H9 (cell line): ENCODE data around the gene DLG2. TPM values are rescaled to one million over a fixed set of nuclear protein-coding genes. Genes with fewer than 3 reads are reported as not detected.

Experiments used
- DNase-seq: peaks from one replicate; pipeline ENCODE4 v3.0.0-alpha.2; 2017
- H2AFZ ChIP-seq: one replicate; pipeline ENCODE4 v1.6.1; 2013; ENCODE audit warnings: mild to moderate bottlenecking, low read length, control low read depth, moderate library complexity
- H2AK5ac ChIP-seq: 2 replicates; pipeline ENCODE4 v1.6.1; 2013; ENCODE audit warnings: low read length, control low read depth, mixed read lengths; ENCODE audit not compliant: insufficient read length
- H2BK120ac ChIP-seq: one replicate; pipeline ENCODE4 v1.6.1; 2013; ENCODE audit warnings: low read depth, mild to moderate bottlenecking, low read length, control low read depth, inconsistent platforms; ENCODE audit not compliant: poor library complexity, severe bottlenecking
- H2BK12ac ChIP-seq: 2 replicates; pipeline ENCODE4 v1.6.1; 2013; ENCODE audit warnings: low read length, control low read depth, mixed read lengths, low read depth; ENCODE audit not compliant: insufficient read length
- H2BK15ac ChIP-seq: 2 replicates; pipeline ENCODE4 v1.6.1; 2013; ENCODE audit warnings: low read depth, low read length, control low read depth
- H2BK20ac ChIP-seq: one replicate; pipeline ENCODE4 v1.6.1; 2013; ENCODE audit warnings: low read depth, mild to moderate bottlenecking, low read length, control low read depth, inconsistent platforms; ENCODE audit not compliant: poor library complexity, severe bottlenecking
- H2BK5ac ChIP-seq: 2 replicates; pipeline ENCODE4 v1.6.1; 2013; ENCODE audit warnings: low read length, control low read depth, mixed read lengths; ENCODE audit not compliant: insufficient read length
- H3K14ac ChIP-seq: 2 replicates; pipeline ENCODE4 v1.6.1; 2013; ENCODE audit warnings: low read length, control low read depth; ENCODE audit not compliant: insufficient read depth
- H3K18ac ChIP-seq: 2 replicates; pipeline ENCODE4 v1.6.1; 2013; ENCODE audit warnings: low read depth, mild to moderate bottlenecking, mixed read lengths, low read length, control low read depth; ENCODE audit not compliant: insufficient read length
- H3K23ac ChIP-seq: 2 replicates; pipeline ENCODE4 v1.6.1; 2013; ENCODE audit warnings: low read length, control low read depth, mixed read lengths, low read depth; ENCODE audit not compliant: insufficient read length
- H3K23me2 ChIP-seq: 2 replicates; pipeline ENCODE4 v1.6.1; 2013; ENCODE audit warnings: low read depth, mild to moderate bottlenecking, mixed read lengths, low read length, control low read depth; ENCODE audit not compliant: insufficient read length, poor library complexity, severe bottlenecking
- H3K27ac ChIP-seq: 2 replicates; pipeline ENCODE4 v1.5.1; 2013; ENCODE audit warnings: low read length, control low read depth, mixed read lengths, low read depth; ENCODE audit not compliant: insufficient read length
- H3K27me3 ChIP-seq: 2 replicates; pipeline ENCODE4 v1.6.1; 2013; ENCODE audit warnings: low read length, control low read depth, inconsistent platforms; ENCODE audit not compliant: insufficient read depth
- H3K4ac ChIP-seq: 2 replicates; pipeline ENCODE4 v1.6.1; 2013; ENCODE audit warnings: low read depth, mild to moderate bottlenecking, control low read depth, inconsistent platforms, low read length, moderate library complexity
- H3K4me1 ChIP-seq: 2 replicates; pipeline ENCODE4 v1.6.1; 2013; ENCODE audit warnings: low read length, control low read depth, inconsistent platforms; ENCODE audit not compliant: insufficient read depth
- H3K4me2 ChIP-seq: 2 replicates; pipeline ENCODE4 v1.6.1; 2013; ENCODE audit warnings: low read length, control low read depth, mixed read lengths; ENCODE audit not compliant: insufficient read length, insufficient read depth
- H3K56ac ChIP-seq: 2 replicates; pipeline ENCODE4 v1.6.1; 2013; ENCODE audit warnings: low read depth, mild to moderate bottlenecking, mixed read lengths, low read length, control low read depth; ENCODE audit not compliant: insufficient read length
- H3K79me1 ChIP-seq: 2 replicates; pipeline ENCODE4 v1.6.1; 2013; ENCODE audit warnings: low read depth, mild to moderate bottlenecking, moderate library complexity, low read length, control low read depth, inconsistent platforms; ENCODE audit not compliant: insufficient read depth, poor library complexity, severe bottlenecking
- H3K79me2 ChIP-seq: 2 replicates; pipeline ENCODE4 v1.6.1; 2013; ENCODE audit warnings: low read length, control low read depth, inconsistent platforms; ENCODE audit not compliant: insufficient read depth
- H3K9ac ChIP-seq: 2 replicates; pipeline ENCODE4 v1.6.1; 2013; ENCODE audit warnings: low read length, control low read depth, mixed read lengths; ENCODE audit not compliant: insufficient read length; ENCODE audit errors: extremely low read depth
- H3K9me3 ChIP-seq: one replicate; pipeline ENCODE4 v1.6.1; 2013; ENCODE audit warnings: low read depth, low read length, inconsistent platforms; ENCODE audit not compliant: control insufficient read depth
- H3T11ph ChIP-seq: one replicate; pipeline ENCODE4 v1.6.1; 2013; ENCODE audit warnings: mild to moderate bottlenecking, low read length, control low read depth, inconsistent platforms
- H4K20me1 ChIP-seq: one replicate; pipeline ENCODE4 v1.6.1; 2013; ENCODE audit not compliant: control insufficient read depth, insufficient read length, insufficient read depth
- H4K5ac ChIP-seq: 2 replicates; pipeline ENCODE4 v1.6.1; 2013; ENCODE audit warnings: low read depth, mild to moderate bottlenecking, mixed read lengths, low read length, control low read depth; ENCODE audit not compliant: insufficient read length
- H4K8ac ChIP-seq: replicated peaks from 2 replicates; pipeline ENCODE4 v1.6.1; 2013; ENCODE audit warnings: low read length, control low read depth, mixed read lengths, low read depth; ENCODE audit not compliant: insufficient read length
- H4K91ac ChIP-seq: 2 replicates; pipeline ENCODE4 v1.6.1; 2013; ENCODE audit warnings: low read depth, mild to moderate bottlenecking, moderate library complexity, mixed read lengths, low read length, control low read depth; ENCODE audit not compliant: insufficient read length
- H3K27ac Mint-ChIP-seq, 3 experiments: 2 replicates in 2 of 3; 3 replicates in 1 of 3; pipeline ENCODE4 v1.8.0; 2020 to 2021; ENCODE audit warnings: mixed read lengths in 3 of 3, mild to moderate bottlenecking in 1 of 3, moderate library complexity in 1 of 3
- H3K27me3 Mint-ChIP-seq: 2 replicates; pipeline ENCODE4 v1.8.0; 2021; ENCODE audit warnings: low read depth, mild to moderate bottlenecking, moderate library complexity, mixed read lengths
- H3K36me3 Mint-ChIP-seq, 3 experiments: 2 replicates in 2 of 3; 3 replicates in 1 of 3; pipeline ENCODE4 v1.8.0; 2020 to 2021; ENCODE audit warnings: low read depth in 3 of 3, mixed read lengths in 3 of 3; ENCODE audit not compliant: insufficient read depth in 1 of 3
- H3K4me1 Mint-ChIP-seq, 2 experiments: 2 replicates each; pipeline ENCODE4 v1.8.0; 2020; ENCODE audit warnings: mixed read lengths in 2 of 2
- H3K4me3 Mint-ChIP-seq, 2 experiments: 2 replicates in 1 of 2; 3 replicates in 1 of 2; pipeline ENCODE4 v1.8.0; 2020 to 2021; ENCODE audit warnings: mild to moderate bottlenecking in 2 of 2, mixed read lengths in 2 of 2, moderate library complexity in 1 of 2
- H3K9me3 Mint-ChIP-seq, 2 experiments: 2 replicates in 1 of 2; 3 replicates in 1 of 2; pipeline ENCODE4 v1.8.0; 2020; ENCODE audit warnings: mild to moderate bottlenecking in 2 of 2, mixed read lengths in 2 of 2, moderate library complexity in 1 of 2
- CTCF ChIP-seq: fragments of 200-600 bp; sonication (generic); conservative IDR thresholded peaks from 3 replicates; pipeline ENCODE4 v1.8.0; 2021; ENCODE audit warnings: antibody characterized with exemption, mild to moderate bottlenecking
- WGBS: extraction: QIAGEN DNeasy Blood & Tissue Kit; methylation state at CpG from one replicate; pipeline ENCODE4 v1.1.7; 2013; ENCODE audit warnings: missing lambda C conversion rate, low lambda C conversion rate, mixed read lengths; ENCODE audit not compliant: insufficient read length; ENCODE audit errors: extremely low coverage; 5-methylcytosine and 5-hydroxymethylcytosine counted together
- total RNA-seq: library from RNA; stranded (reverse); gene quantifications from 2 replicates; pipeline ENCODE4 v1.2.1, GENCODE V29; 2021

DLG2 gene
- total RNA-seq, 1 experiment from 2014 or later: 8.0 TPM

GRCh38 chr11:83746921-83747585 lies 1880.1 kb downstream of the DLG2 start:
- Histone ChIP-seq H3K4me1 (no peaks in the 10 kb centered on the region), H3K79me2 (no peaks in the 10 kb centered on the region), H3K4me2 (no peak overlapping the region), H4K91ac (no peak overlapping the region), H3K9ac (no peak overlapping the region), H2BK20ac (no peak overlapping the region), H2AK5ac (no peak overlapping the region), H2BK120ac (no peak overlapping the region), H3T11ph (no peak overlapping the region), H3K27me3 (no peaks in the 10 kb centered on the region), H3K79me1 (no peaks in the 10 kb centered on the region), H2BK15ac (no peak overlapping the region), H3K56ac (no peak overlapping the region), H4K8ac (no peak overlapping the region), H2BK12ac (no peak overlapping the region), H4K20me1 (no peaks in the 10 kb centered on the region), H2BK5ac (no peak overlapping the region), H3K23me2 (no peaks in the 10 kb centered on the region), H2AFZ (no peak overlapping the region), H3K4ac (no peak overlapping the region), H3K23ac (no peak overlapping the region), H3K18ac (no peak overlapping the region), H4K5ac (no peak overlapping the region), H3K27ac (no peak overlapping the region), H3K9me3 (no peaks in the 10 kb centered on the region), H3K14ac (no peak overlapping the region)
- Mint-ChIP-seq H3K27ac (no peak overlapping the region), H3K4me1 (no peaks in the 10 kb centered on the region), H3K9me3 (peaks cover 7 to 11% of the 10 kb centered on the region in 2 experiments; a peak in 4 of 5 replicates), H3K27me3 (no peaks in the 10 kb centered on the region), H3K4me3 (no peak overlapping the region), H3K36me3 (peaks cover 0 to 2% (median 0%) of the 10 kb centered on the region in 3 experiments; a peak in 2 of 7 replicates)
- WGBS: no CpG with 5 or more reads among the region's 4 CpGs
- no peak for DNase-seq
- no peak for TF ChIP-seq CTCF
